Stimulated activated CD8-positive, alpha-beta memory T cell treated with anti-CD3 and anti-CD28 coated beads, Interleukin-2, amount 100 ng/mL, for 1 hour (primary cell): ENCODE data around the gene TMEM205.
"Not testable (repeated sequence)": the region's sequence is repeated elsewhere in the genome, so short reads cannot be mapped to it uniquely, and the experiment has no call there.

Experiments
- DNase-seq, 2 donors: peaks; one replicate each; pipeline ENCODE4 v3.0.0-alpha.2; 2020; ENCODE audit warnings: low read depth in 2 of 2

The TMEM205 gene

GRCh38 chr19:11339254-11340098, 6.6 kb downstream of the TMEM205 start, which contains the start of gene RAB3D:
RAB3D (minus strand) TSS chr19:11339657; CDS start chr19:11337399, 2,258 bp downstream.
- peak; percentile 47 to 62 for DNase-seq

GRCh38 chr19:11338569-11339253, 7.4 kb downstream of the TMEM205 start:
- no peak for DNase-seq

GRCh38 chr19:11338121-11338520, 7.9 kb downstream of the TMEM205 start:
- no peak for DNase-seq

GRCh38 chr19:11337080-11337479, 9.0 kb downstream of the TMEM205 start:
- no peak for DNase-seq

- no peak for DNase-seq
These were observed 10.5 kb downstream of the TMEM205 start for GRCh38 chr19:11335449-11336146.

- not testable (repeated sequence) for DNase-seq
These were observed 12.2 kb downstream of the TMEM205 start for GRCh38 chr19:11333838-11334237.

GRCh38 chr19:11332822-11333221, 13.2 kb downstream of the TMEM205 start:
- DNase-seq: no peak

GRCh38 chr19:11331502-11331901, 14.6 kb downstream of the TMEM205 start:
- DNase-seq: no peak

- no peak for DNase-seq
These were observed 15.9 kb downstream of the TMEM205 start for GRCh38 chr19:11330127-11330526.

GRCh38 chr19:11325544-11325943, 20.5 kb downstream of the TMEM205 start:
- DNase-seq: no peak

- DNase-seq: no peak
These were observed 21.2 kb downstream of the TMEM205 start for GRCh38 chr19:11324748-11325389.

- DNase-seq: no peak
These were observed 21.9 kb downstream of the TMEM205 start for GRCh38 chr19:11324079-11324661.

GRCh38 chr19:11323601-11324078, 22.4 kb downstream of the TMEM205 start:
- DNase-seq: no peak

GRCh38 chr19:11322269-11323024, 23.6 kb downstream of the TMEM205 start:
- DNase-seq: no peak

GRCh38 chr19:11321191-11322126, 24.6 kb downstream of the TMEM205 start:
- no peak for DNase-seq

GRCh38 chr19:11320278-11320995, 25.6 kb downstream of the TMEM205 start:
- not testable (repeated sequence) for DNase-seq

- DNase-seq: no peak
These were observed 39.7 kb downstream of the TMEM205 start for GRCh38 chr19:11306337-11306736.

GRCh38 chr19:11304936-11305335, 41.1 kb downstream of the TMEM205 start:
- DNase-seq: no peak

GRCh38 chr19:11300811-11301120, 45.3 kb downstream of the TMEM205 start:
- no peak for DNase-seq
